A549 (cell line): ENCODE results near the gene TMEM175. TPM values are rescaled to one million over a fixed set of nuclear protein-coding genes. Genes with fewer than 3 reads are reported as not detected.

ENCODE experiments used
- ATAC-seq, 2 experiments: fragments of 200-7000 bp in 1 of 2; fragments of >200 bp in 1 of 2; cut with Nextera tagmentation in 1 of 2; cut with Tn5 transposase in 1 of 2; 3 replicates each; pipeline versions ENCODE4 v1.8.0 to v1.9.1; 2018 to 2020; ENCODE audit warnings: mild to moderate bottlenecking in 1 of 2, moderate library complexity in 1 of 2
- CTCF ChIA-PET: fragments of 300-600 bp; sonication (Branson Sonifier 250); formaldehyde crosslinking; extraction: SDS; loops from one replicate; lab custom pipeline; 2021; ENCODE audit warnings: antibody characterized with exemption, inconsistent platforms; lab: Yijun Ruan, JAX
- POLR2A ChIA-PET: fragments of 350-600 bp; formaldehyde crosslinking; extraction: SDS; loops from one replicate; lab custom pipeline; 2021; ENCODE audit warnings: antibody characterized with exemption, inconsistent platforms; lab: Yijun Ruan, JAX
- DNase-seq, 2 experiments: peaks; one replicate each; pipeline versions ENCODE4 v3.0.0 to v3.0.0-alpha.2; 2011 to 2016; ENCODE audit warnings: low read depth in 1 of 2, low spot score in 1 of 2
- FAIRE-seq: peaks from 2 replicates; lab custom pipeline; 2011; peaks lifted over from hg19 to GRCh38; lab: Jason Lieb, UNC
- H3K27ac ChIP-seq, 2 experiments: fragments of >200 bp; sonication (Bioruptor Twin); formaldehyde crosslinking; 3 replicates each; pipeline ENCODE4 v1.5.1; 2016 to 2017
- H3K4me1 ChIP-seq: fragments of >200 bp; sonication (Bioruptor Twin); formaldehyde crosslinking; 3 replicates; pipeline ENCODE4 v1.6.1; 2016
- H3K4me2 ChIP-seq: fragments of >200 bp; sonication (Bioruptor Twin); formaldehyde crosslinking; 3 replicates; pipeline ENCODE4 v1.6.1; 2016
- H3K4me3 ChIP-seq: fragments of >200 bp; sonication (Bioruptor Twin); formaldehyde crosslinking; 3 replicates; pipeline ENCODE4 v1.5.1; 2016
- H3K9me3 ChIP-seq: fragments of >200 bp; sonication (Bioruptor Twin); formaldehyde crosslinking; 3 replicates; pipeline ENCODE4 v1.6.1; 2016
- ATOH8 ChIP-seq: fragments of 250-450 bp; sonication (Bioruptor Pico); IDR thresholded peaks from 2 replicates; pipeline ENCODE4 v1.5.0; 2020; ENCODE audit warnings: low read depth, mild to moderate bottlenecking, moderate library complexity
- CBX8 ChIP-seq: fragments of 200-600 bp; sonication (generic); IDR thresholded peaks from 2 replicates; pipeline ENCODE4 v1.6.1; 2016
- E2F6 ChIP-seq: IDR thresholded peaks from 2 replicates; pipeline ENCODE4 v1.6.1; 2012; ENCODE audit warnings: low read depth, borderline replicate concordance
- ELK1 ChIP-seq: fragments of 150-350 bp; IDR thresholded peaks from 2 replicates; pipeline ENCODE4 v1.6.1; 2014; ENCODE audit warnings: low read depth, mild to moderate bottlenecking, low read length
- FOSB ChIP-seq: fragments of 250-450 bp; sonication (Bioruptor Pico); IDR thresholded peaks from 2 replicates; pipeline ENCODE4 v1.5.0; 2020; ENCODE audit warnings: mild to moderate bottlenecking, moderate library complexity
- FOSL2 ChIP-seq, 2 experiments: fragments of 450-650 bp in 1 of 2; fragments of >200 bp in 1 of 2; sonication (Bioruptor Twin) in 1 of 2; formaldehyde crosslinking; IDR thresholded peaks; 2 replicates each; pipeline versions ENCODE4 v1.5.0 to v1.6.1; 2016 to 2020; ENCODE audit warnings: mild to moderate bottlenecking in 1 of 2, moderate library complexity in 1 of 2
- HDAC2 ChIP-seq: fragments of 200-600 bp; sonication (generic); IDR thresholded peaks from 2 replicates; pipeline ENCODE4 v1.6.1; 2016
- HMGXB4 ChIP-seq: fragments of 250-450 bp; sonication (Bioruptor Pico); IDR thresholded peaks from 2 replicates; pipeline ENCODE4 v1.5.0; 2021; ENCODE audit warnings: mild to moderate bottlenecking, moderate library complexity, borderline replicate concordance
- HOXB13 ChIP-seq: fragments of 250-450 bp; sonication (Bioruptor Pico); IDR thresholded peaks from 2 replicates; pipeline ENCODE4 v1.5.0; 2020; ENCODE audit warnings: low read depth, mild to moderate bottlenecking, moderate library complexity
- HOXB5 ChIP-seq: fragments of 250-450 bp; sonication (Bioruptor Pico); IDR thresholded peaks from 2 replicates; pipeline ENCODE4 v1.5.0; 2020; ENCODE audit warnings: mild to moderate bottlenecking, moderate library complexity
- JUNB ChIP-seq: fragments of >200 bp; sonication (Bioruptor Twin); formaldehyde crosslinking; IDR thresholded peaks from 2 replicates; pipeline ENCODE4 v1.6.1; 2016
- KDM1A ChIP-seq: fragments of 200-600 bp; sonication (generic); IDR thresholded peaks from 2 replicates; pipeline ENCODE4 v1.6.1; 2016; ENCODE audit warnings: low read depth, mild to moderate bottlenecking
- NFE2L2 ChIP-seq: fragments of 150-350 bp; conservative IDR thresholded peaks from 2 replicates; pipeline ENCODE4 v1.6.1; 2014; ENCODE audit warnings: low read length
- NPAS2 ChIP-seq: fragments of 250-450 bp; sonication (Bioruptor Pico); IDR thresholded peaks from 2 replicates; pipeline ENCODE4 v1.8.0; 2022; ENCODE audit warnings: mild to moderate bottlenecking, moderate library complexity, borderline replicate concordance
- PBX3 ChIP-seq: IDR thresholded peaks from 2 replicates; pipeline ENCODE4 v1.6.1; 2012
- PHF8 ChIP-seq: fragments of 200-600 bp; sonication (generic); IDR thresholded peaks from 2 replicates; pipeline ENCODE4 v1.6.1; 2016; ENCODE audit warnings: low read depth, mild to moderate bottlenecking, antibody characterized with exemption, moderate library complexity, borderline replicate concordance
- POLR2A ChIP-seq: IDR thresholded peaks from 2 replicates; pipeline ENCODE4 v1.6.1; 2012; ENCODE audit warnings: mild to moderate bottlenecking, low read length
- REST ChIP-seq: fragments of 200-600 bp; sonication (generic); IDR thresholded peaks from 2 replicates; pipeline ENCODE4 v1.6.1; 2016; ENCODE audit warnings: antibody characterized with exemption, mild to moderate bottlenecking, moderate library complexity
- TP53 ChIP-seq: fragments of 250-450 bp; sonication (Bioruptor Pico); IDR thresholded peaks from 2 replicates; pipeline ENCODE4 v1.5.0; 2021; ENCODE audit warnings: mild to moderate bottlenecking, moderate library complexity
- USF2 ChIP-seq: fragments of 450-650 bp; IDR thresholded peaks from 2 replicates; pipeline ENCODE4 v1.6.1; 2014; ENCODE audit warnings: antibody characterized with exemption
- ZSCAN20 ChIP-seq: fragments of 250-450 bp; sonication (Bioruptor Pico); IDR thresholded peaks from 2 replicates; pipeline ENCODE4 v1.8.0; 2022; ENCODE audit warnings: mild to moderate bottlenecking, moderate library complexity
- WGBS: methylation state at CpG from one replicate; pipeline ENCODE4 v1.1.6; 2017; ENCODE audit errors: missing lambda C conversion rate; 5-methylcytosine and 5-hydroxymethylcytosine counted together
- polyA plus RNA-seq, 4 experiments: library from polyadenylated mRNA; depleted of rRNA in 3 of 4; stranded (reverse); fragments of >200 nt; fragmentation: RNase III in 1 of 4; extraction: RNeasy Plus Mini Kit Qiagen cat#74134 plus additional on column Dnase treatment in 1 of 4; gene quantifications; 2 replicates in 3 of 4; 3 replicates in 1 of 4; pipeline ENCODE4 v1.2.3, GENCODE V29; 2011 to 2017

TMEM175 gene
- polyA plus RNA-seq, 2 of the 4 experiments (the other 2 are of a cell fraction), result 15.7 to 19.4 TPM

GRCh38 chr4:961351-962230, 29.3 kb downstream of the TMEM175 start:
- CTCF ChIA-PET, result no interaction called here
- no peaks in the 10 kb centered on the region for H3K9me3 ChIP-seq
- FAIRE-seq (no peak), DNase-seq (no peak), ATAC-seq (no peak)
- POLR2A ChIA-PET, result no interaction called here
- H3K27ac ChIP-seq, result no peak overlapping the region
- WGBS, result 94% methylated on average over 16 of the region's 52 CpGs
- no peaks in the 10 kb centered on the region for H3K4me1 ChIP-seq
- TF ChIP-seq TP53 (no peak), CBX8 (no peak), ZSCAN20 (CRISPR knock-in tag) (no peak), HMGXB4 (CRISPR knock-in tag) (no peak), JUNB (no peak), HOXB5 (CRISPR knock-in tag) (no peak), POLR2A (no peak), PHF8 (no peak), KDM1A (no peak), FOSB (CRISPR knock-in tag) (no peak), ATOH8 (CRISPR knock-in tag) (no peak), E2F6 (no peak), FOSL2 (IDR thresholded peaks at IDR 0.05) (no peak), FOSL2 (CRISPR knock-in tag; IDR thresholded peaks at IDR 0.05) (no peak), USF2 (no peak), NFE2L2 (no peak)
- H3K4me2 ChIP-seq, result no peak overlapping the region
- H3K4me3 ChIP-seq, result no peak overlapping the region

GRCh38 chr4:962231-963208, 30.3 kb downstream of the TMEM175 start:
- WGBS, result 99% methylated on average over 12 of the region's 54 CpGs
- TF ChIP-seq HDAC2 (no peak), ELK1 (no peak), NPAS2 (no peak), REST (no peak), TP53 (no peak), HOXB13 (CRISPR knock-in tag) (no peak), PBX3 (no peak)

More at GRCh38 chr4:962231-963208, 30.3 kb downstream of the TMEM175 start:
- DNase-seq, result no peak
- ChIA-PET CTCF (interaction anchor here (0.6 kb wide), 1 partner anchor 105 kb away, joined by 3 read pairs; no protein-coding TSS in a partner anchor), POLR2A (no interaction called here)
- Histone ChIP-seq H3K4me1 (no peaks in the 10 kb centered on the region), H3K27ac (no peak overlapping the region), H3K4me3 (no peak overlapping the region), H3K9me3 (no peaks in the 10 kb centered on the region), H3K4me2 (no peak overlapping the region)
- no peak for ATAC-seq
- FAIRE-seq, result no peak
